ENCODE measurements around the gene R3HCC1L.

The R3HCC1L gene

GRCh38 chr10:98134431-98135221 lies at the start of gene R3HCC1L:
R3HCC1L (plus strand) TSS chr10:98134657; CDS start chr10:98208115, 73,458 bp downstream.
- in situ Hi-C loops (cut with HindIII; ENCODE audit: low sequenced_read_pairs), result no loop called here

- in situ Hi-C loops (cut with HindIII; ENCODE audit: low sequenced_read_pairs), result no loop called here
Measured at GRCh38 chr10:98085238-98085637, 49.2 kb upstream of the R3HCC1L start.

GRCh38 chr10:98086837-98087708 lies 47.4 kb upstream of the R3HCC1L start:
- in situ Hi-C loops (cut with HindIII; ENCODE audit: low sequenced_read_pairs), result no loop called here

GRCh38 chr10:98088186-98088971 lies 46.1 kb upstream of the R3HCC1L start:
- in situ Hi-C loops (cut with HindIII; ENCODE audit: low sequenced_read_pairs), result no loop called here

GRCh38 chr10:98090822-98091221 lies 43.6 kb upstream of the R3HCC1L start:
- in situ Hi-C loops (cut with HindIII; ENCODE audit: low sequenced_read_pairs), result no loop called here

GRCh38 chr10:98096316-98096715 lies 38.1 kb upstream of the R3HCC1L start:
- in situ Hi-C loops (cut with HindIII; ENCODE audit: low sequenced_read_pairs), result no loop called here

- in situ Hi-C loops (cut with HindIII; ENCODE audit: low sequenced_read_pairs), result no loop called here
Measured at GRCh38 chr10:98096731-98097130, 37.7 kb upstream of the R3HCC1L start.

- in situ Hi-C loops (cut with HindIII; ENCODE audit: low sequenced_read_pairs), result no loop called here
Measured at GRCh38 chr10:98097175-98097574, 37.3 kb upstream of the R3HCC1L start.

- in situ Hi-C loops (cut with HindIII; ENCODE audit: low sequenced_read_pairs), result no loop called here
Measured at GRCh38 chr10:98097616-98098015, 36.8 kb upstream of the R3HCC1L start.

- in situ Hi-C loops (cut with HindIII; ENCODE audit: low sequenced_read_pairs), result no loop called here
Measured at GRCh38 chr10:98098247-98098646, 36.2 kb upstream of the R3HCC1L start.

GRCh38 chr10:98100476-98100875 lies 34.0 kb upstream of the R3HCC1L start:
- in situ Hi-C loops (cut with HindIII; ENCODE audit: low sequenced_read_pairs), result no loop called here

- in situ Hi-C loops (cut with HindIII; ENCODE audit: low sequenced_read_pairs), result no loop called here
Measured at GRCh38 chr10:98101366-98101765, 33.1 kb upstream of the R3HCC1L start.

- in situ Hi-C loops (cut with HindIII; ENCODE audit: low sequenced_read_pairs), result no loop called here
Measured at GRCh38 chr10:98104125-98104524, 30.3 kb upstream of the R3HCC1L start.

- in situ Hi-C loops (cut with HindIII; ENCODE audit: low sequenced_read_pairs), result no loop called here
Measured at GRCh38 chr10:98106531-98106930, 27.9 kb upstream of the R3HCC1L start.

- in situ Hi-C loops (cut with HindIII; ENCODE audit: low sequenced_read_pairs), result no loop called here
Measured at GRCh38 chr10:98107644-98108430, 26.6 kb upstream of the R3HCC1L start.

- in situ Hi-C loops (cut with HindIII; ENCODE audit: low sequenced_read_pairs), result no loop called here
Measured at GRCh38 chr10:98110356-98110755, 24.1 kb upstream of the R3HCC1L start.

- in situ Hi-C loops (cut with HindIII; ENCODE audit: low sequenced_read_pairs), result no loop called here
Measured at GRCh38 chr10:98115031-98115787, 19.2 kb upstream of the R3HCC1L start.

- in situ Hi-C loops (cut with HindIII; ENCODE audit: low sequenced_read_pairs), result no loop called here
Measured at GRCh38 chr10:98119891-98120290, 14.6 kb upstream of the R3HCC1L start.

- in situ Hi-C loops (cut with HindIII; ENCODE audit: low sequenced_read_pairs), result no loop called here
Measured at GRCh38 chr10:98125940-98126631, 8.4 kb upstream of the R3HCC1L start.
